Right atrium auricular region (tissue), 2 donors: ENCODE measurements around the gene SRSF1. TPM values are rescaled to one million over a fixed set of nuclear protein-coding genes. Genes with fewer than 3 reads are reported as not detected.

Experiments used
- DNase-seq: peaks from one replicate; pipeline ENCODE4 v3.0.0-alpha.2; 2019; ENCODE audit warnings: low spot score
- H3K27ac ChIP-seq, 2 donors: fragments of 200-600 bp; sonication (generic); 1 replicate in 1 of 2; 2 replicates in 1 of 2; pipeline ENCODE4 v1.5.1; 2016 to 2019
- H3K27me3 ChIP-seq, 2 donors: fragments of 200-600 bp; sonication (generic); one replicate each; pipeline versions ENCODE4 v1.5.1 to v1.6.0; 2017 to 2019
- H3K36me3 ChIP-seq: fragments of 200-600 bp; sonication (generic); one replicate; pipeline ENCODE4 v1.5.1; 2016
- H3K4me1 ChIP-seq, 2 donors: fragments of 200-600 bp; sonication (generic); one replicate each; pipeline versions ENCODE4 v1.5.1 to v1.6.0; 2017 to 2019
- H3K4me3 ChIP-seq, 2 donors: fragments of 200-600 bp; sonication (generic); 1 replicate in 1 of 2; 2 replicates in 1 of 2; pipeline ENCODE4 v1.5.1; 2017 to 2019; ENCODE audit warnings: mild to moderate bottlenecking in 1 of 2, moderate library complexity in 1 of 2
- H3K9me3 ChIP-seq, 2 donors: fragments of 200-600 bp; sonication (generic); one replicate each; pipeline ENCODE4 v1.5.1; 2019
- CTCF ChIP-seq, 2 donors: fragments of 200-600 bp; sonication (generic); IDR thresholded peaks; one replicate each; pipeline ENCODE4 v1.5.1; 2019; ENCODE audit warnings: antibody characterized with exemption in 2 of 2
- total RNA-seq, 2 donors: library from RNA; depleted of rRNA; stranded (reverse); fragments of >200 nt; gene quantifications; one replicate each; pipeline ENCODE4 v1.1.0, GENCODE V29; 2016

Gene SRSF1
- total RNA-seq, 2 donors from 2014 or later = 70.6 to 101 TPM

- Histone ChIP-seq H3K27me3 (no peaks in the 10 kb centered on the region), H3K4me3 (peak overlapping the region; percentile 78 to 79), H3K27ac (peak overlapping the region; percentile 99), H3K9me3 (no peaks in the 10 kb centered on the region), H3K36me3 (peaks cover 31% of the 10 kb centered on the region), H3K4me1 (peaks cover 0 to 38% of the 10 kb centered on the region in 2 donors)
- DNase-seq = no peak
- no peak for TF ChIP-seq CTCF (IDR thresholded peaks at IDR 0.05)
Observed at GRCh38 chr17:58007781-58008706, 998 bp upstream of the SRSF1 start.

- Histone ChIP-seq H3K27me3 (no peaks in the 10 kb centered on the region), H3K4me1 (peaks cover 0 to 43% of the 10 kb centered on the region in 2 donors), H3K9me3 (no peaks in the 10 kb centered on the region), H3K36me3 (peaks cover 39% of the 10 kb centered on the region), H3K27ac (peak overlapping the region; percentile 99), H3K4me3 (peak overlapping the region; percentile 78 to 79)
- TF ChIP-seq CTCF (IDR thresholded peaks at IDR 0.05) = no peak
- peak; percentile 79 for DNase-seq
Observed at GRCh38 chr17:58006560-58006923, 504 bp downstream of the SRSF1 start.

- peaks cover 0 to 43% of the 10 kb centered on the region in 2 donors for H3K4me1 ChIP-seq
- no peak for TF ChIP-seq CTCF (IDR thresholded peaks at IDR 0.05)
- DNase-seq = no peak
- peak overlapping the region; percentile 78 to 79 for H3K4me3 ChIP-seq
- peak overlapping the region; percentile 99 for H3K27ac ChIP-seq
- H3K36me3 ChIP-seq = peaks cover 44% of the 10 kb centered on the region
- H3K27me3 ChIP-seq = no peaks in the 10 kb centered on the region
- no peaks in the 10 kb centered on the region for H3K9me3 ChIP-seq
Observed at GRCh38 chr17:58005728-58006559, 1.1 kb downstream of the SRSF1 start.

GRCh38 chr17:58005031-58005727 is 1.9 kb downstream of the SRSF1 start:
- Histone ChIP-seq H3K36me3 (peaks cover 52% of the 10 kb centered on the region), H3K27me3 (no peaks in the 10 kb centered on the region), H3K9me3 (no peaks in the 10 kb centered on the region), H3K27ac (peak overlapping the region; percentile 99), H3K4me3 (peak overlapping the region; percentile 78 to 79), H3K4me1 (peaks cover 0 to 43% of the 10 kb centered on the region in 2 donors)
- DNase-seq = no peak
- TF ChIP-seq CTCF (IDR thresholded peaks at IDR 0.05) = no peak

- no peaks in the 10 kb centered on the region for H3K27me3 ChIP-seq
- H3K9me3 ChIP-seq = no peaks in the 10 kb centered on the region
- H3K27ac ChIP-seq = no peak overlapping the region
- H3K4me3 ChIP-seq = no peak overlapping the region
- TF ChIP-seq CTCF (IDR thresholded peaks at IDR 0.05) = no peak
- peaks cover 55% of the 10 kb centered on the region for H3K36me3 ChIP-seq
- peaks cover 0 to 43% of the 10 kb centered on the region in 2 donors for H3K4me1 ChIP-seq
- DNase-seq = no peak
Observed at GRCh38 chr17:58004060-58004459, 3.0 kb downstream of the SRSF1 start.
